GM12878 (cell line): ENCODE measurements around the gene HLA-A. TPM values are rescaled to one million over a fixed set of nuclear protein-coding genes. Genes with fewer than 3 reads are reported as not detected.
A peak's percentile ranks its signal among the peaks of the same experiment; 100 is the strongest.

Experiments
- ATAC-seq: fragments of 200-7000 bp; cut with Tn5 transposase; 3 replicates; pipeline ENCODE4 v1.9.1; 2020; ENCODE audit warnings: mild to moderate bottlenecking, moderate library complexity
- BruUV-seq: library from RNA; stranded (reverse); fragments of 400-500 nt; replicated peaks from 2 replicates; lab custom pipeline; 2021; lab: Mats Ljungman, UMichigan
- CTCF ChIA-PET: fragments of 300-600 bp; sonication (Branson Sonifier 250); formaldehyde crosslinking; extraction: SDS; loops from one replicate; lab custom pipeline; 2021; ENCODE audit warnings: inconsistent platforms; lab: Yijun Ruan, JAX
- POLR2A ChIA-PET: fragments of 350-600 bp; formaldehyde crosslinking; extraction: SDS; loops from one replicate; lab custom pipeline; 2021; ENCODE audit warnings: inconsistent platforms; lab: Charles Lee
- RAD21 ChIA-PET: fragments of 300-600 bp; sonication (Branson Sonifier 250); formaldehyde crosslinking; loops from one replicate; lab custom pipeline; 2023; ENCODE audit warnings: antibody characterized with exemption; ENCODE audit not compliant: unreplicated experiment; lab: Charles Lee
- SMC1A ChIA-PET: fragments of 300-600 bp; sonication (Branson Sonifier 250); formaldehyde crosslinking; loops from one replicate; lab custom pipeline; 2023; ENCODE audit not compliant: unreplicated experiment, uncharacterized antibody; lab: Charles Lee
- DNase-seq: peaks from one replicate; pipeline ENCODE4 v3.0.0-alpha.2; 2011; ENCODE audit warnings: low read depth, low spot score
- FAIRE-seq: peaks from 3 replicates; lab custom pipeline; 2011; peaks lifted over from hg19 to GRCh38; lab: Jason Lieb, UNC
- H2AFZ ChIP-seq: 2 replicates; pipeline ENCODE4 v1.6.0; 2011; ENCODE audit warnings: low read depth, low read length, control low read depth; ENCODE audit not compliant: control insufficient read depth
- H3K27ac ChIP-seq: 2 replicates; pipeline ENCODE4 v1.5.1; 2011; ENCODE audit warnings: control low read depth; ENCODE audit not compliant: control insufficient read depth, insufficient read depth
- H3K27me3 ChIP-seq, 2 experiments: replicated peaks in 1 of 2; 2 replicates each; pipeline versions ENCODE4 v1.6.0 to v1.6.1; 2011; ENCODE audit warnings: low read length in 1 of 2; ENCODE audit not compliant: control insufficient read depth in 2 of 2, insufficient read depth in 2 of 2
- H3K36me3 ChIP-seq, 2 experiments: 2 replicates each; pipeline ENCODE4 v1.5.1; 2011; ENCODE audit warnings: low read length in 1 of 2; ENCODE audit not compliant: control insufficient read depth in 2 of 2, insufficient read depth in 2 of 2
- H3K4me1 ChIP-seq: 2 replicates; pipeline ENCODE4 v1.6.1; 2011; ENCODE audit warnings: mild to moderate bottlenecking, low read length, moderate library complexity, mixed read lengths; ENCODE audit not compliant: control insufficient read depth, insufficient read depth
- H3K4me2 ChIP-seq: 2 replicates; pipeline ENCODE4 v1.6.0; 2011; ENCODE audit warnings: control low read depth; ENCODE audit not compliant: control insufficient read depth, insufficient read depth
- H3K4me3 ChIP-seq: fragments of 200-600 bp; sonication (generic); 2 replicates; pipeline ENCODE4 v1.5.1; 2016
- H3K79me2 ChIP-seq: 2 replicates; pipeline ENCODE4 v1.6.0; 2011; ENCODE audit warnings: low read length; ENCODE audit not compliant: control insufficient read depth, insufficient read depth
- H3K9ac ChIP-seq: 2 replicates; pipeline ENCODE4 v1.8.0; 2011; ENCODE audit warnings: low read length, control low read depth, mixed read lengths; ENCODE audit not compliant: control insufficient read depth, insufficient read depth
- H3K9me3 ChIP-seq: replicated peaks from 3 replicates; pipeline ENCODE4 v1.5.1; 2011; ENCODE audit warnings: mild to moderate bottlenecking, low read length; ENCODE audit not compliant: control insufficient read depth, insufficient read depth
- H4K20me1 ChIP-seq: 2 replicates; pipeline ENCODE4 v1.6.0; 2011; ENCODE audit not compliant: control insufficient read depth, insufficient read depth
- NFYB ChIP-seq: IDR thresholded peaks from 2 replicates; pipeline ENCODE4 v1.6.1; 2011; ENCODE audit warnings: low read depth, mild to moderate bottlenecking, low read length, improper control_type of control experiment, moderate library complexity; ENCODE audit not compliant: insufficient read depth
- WGBS: methylation state at CpG from one replicate; pipeline ENCODE4 v1.1.6; 2016; ENCODE audit warnings: low lambda C conversion rate; ENCODE audit not compliant: insufficient replicate concordance, insufficient coverage; ENCODE audit errors: missing lambda C conversion rate; 5-methylcytosine and 5-hydroxymethylcytosine counted together
- in situ Hi-C: fragments of 300-500 bp; cut with MboI; formaldehyde crosslinking; loops from 9 replicates; pipeline ENCODE4 v1.14.3; 2018; ENCODE audit warnings: mixed read lengths
- intact Hi-C: fragments of 100-400 bp; cut with micrococcal nuclease; formaldehyde crosslinking; loops from one replicate; pipeline ENCODE4 v1.14.2; 2022; ENCODE audit not compliant: unreplicated experiment
- polyA plus RNA-seq, 11 experiments: library from polyadenylated mRNA; depleted of rRNA in 4 of 11; unstranded in 6 of 11; stranded (reverse) in 5 of 11; fragments of >200 nt; fragmentation: Nextera tagmentation in 4 of 11; fragmentation: Illumina TruSeq in 1 of 11; extraction: Ambion mirVana in 4 of 11; extraction: Trizol in 1 of 11; gene quantifications; 1 replicate in 1 of 11; 2 replicates in 10 of 11; pipeline versions ENCODE4 v1.2.1 to v1.2.3, GENCODE V29; 2011 to 2016; ENCODE audit warnings: inconsistent platforms in 2 of 11, missing spikeins in 2 of 11, low read depth in 1 of 11
- total RNA-seq, 4 experiments: library from RNA; depleted of rRNA in 3 of 4; stranded (reverse); fragments of >200 nt in 3 of 4; fragmentation: Illumina TruSeq in 1 of 4; extraction: Trizol in 1 of 4; gene quantifications; 2 replicates each; pipeline versions ENCODE4 v1.2.1 to v1.2.3, GENCODE V29; 2013 to 2021
- TF ChIP-seq, protein P1 (sequence below): fragments of 450-650 bp; IDR thresholded peaks from 2 replicates; pipeline ENCODE4 v1.6.1; 2016; ENCODE audit warnings: mild to moderate bottlenecking, moderate library complexity, borderline replicate concordance

HLA-A gene
- total and polyA plus RNA-seq, 10 of the 15 experiments (the other 5 are each of a cell fraction or from before 2014, with no cell fraction given) = 129 to 1,155 (median 749) TPM

- 28% methylated on average over 3 of the region's 3 CpGs for WGBS
- H3K79me2 ChIP-seq = peaks cover 5% of the 10 kb centered on the region
- in situ Hi-C loops = no loop called here
- peak overlapping the region; percentile 74 for H3K9ac ChIP-seq
- no peaks in the 10 kb centered on the region for H3K27me3 ChIP-seq
- ATAC-seq (no peak), DNase-seq (no peak), FAIRE-seq (no peak)
- peak overlapping the region; percentile 52; the same call in 1 of the 2 replicates for H3K4me3 ChIP-seq
- H4K20me1 ChIP-seq = no peaks in the 10 kb centered on the region
- TF ChIP-seq, protein P1, sequence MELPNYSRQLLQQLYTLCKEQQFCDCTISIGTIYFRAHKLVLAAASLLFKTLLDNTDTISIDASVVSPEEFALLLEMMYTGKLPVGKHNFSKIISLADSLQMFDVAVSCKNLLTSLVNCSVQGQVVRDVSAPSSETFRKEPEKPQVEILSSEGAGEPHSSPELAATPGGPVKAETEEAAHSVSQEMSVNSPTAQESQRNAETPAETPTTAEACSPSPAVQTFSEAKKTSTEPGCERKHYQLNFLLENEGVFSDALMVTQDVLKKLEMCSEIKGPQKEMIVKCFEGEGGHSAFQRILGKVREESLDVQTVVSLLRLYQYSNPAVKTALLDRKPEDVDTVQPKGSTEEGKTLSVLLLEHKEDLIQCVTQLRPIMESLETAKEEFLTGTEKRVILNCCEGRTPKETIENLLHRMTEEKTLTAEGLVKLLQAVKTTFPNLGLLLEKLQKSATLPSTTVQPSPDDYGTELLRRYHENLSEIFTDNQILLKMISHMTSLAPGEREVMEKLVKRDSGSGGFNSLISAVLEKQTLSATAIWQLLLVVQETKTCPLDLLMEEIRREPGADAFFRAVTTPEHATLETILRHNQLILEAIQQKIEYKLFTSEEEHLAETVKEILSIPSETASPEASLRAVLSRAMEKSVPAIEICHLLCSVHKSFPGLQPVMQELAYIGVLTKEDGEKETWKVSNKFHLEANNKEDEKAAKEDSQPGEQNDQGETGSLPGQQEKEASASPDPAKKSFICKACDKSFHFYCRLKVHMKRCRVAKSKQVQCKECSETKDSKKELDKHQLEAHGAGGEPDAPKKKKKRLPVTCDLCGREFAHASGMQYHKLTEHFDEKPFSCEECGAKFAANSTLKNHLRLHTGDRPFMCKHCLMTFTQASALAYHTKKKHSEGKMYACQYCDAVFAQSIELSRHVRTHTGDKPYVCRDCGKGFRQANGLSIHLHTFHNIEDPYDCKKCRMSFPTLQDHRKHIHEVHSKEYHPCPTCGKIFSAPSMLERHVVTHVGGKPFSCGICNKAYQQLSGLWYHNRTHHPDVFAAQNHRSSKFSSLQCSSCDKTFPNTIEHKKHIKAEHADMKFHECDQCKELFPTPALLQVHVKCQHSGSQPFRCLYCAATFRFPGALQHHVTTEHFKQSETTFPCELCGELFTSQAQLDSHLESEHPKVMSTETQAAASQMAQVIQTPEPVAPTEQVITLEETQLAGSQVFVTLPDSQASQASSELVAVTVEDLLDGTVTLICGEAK = 0 out of 2 replicates have a peak, but pooled peaks have one; percentile 41
- no peak for TF ChIP-seq NFYB
- H3K36me3 ChIP-seq = no peaks in the 10 kb centered on the region
- BruUV-seq = TSS peak; percentile 86
- ChIA-PET SMC1A (interaction anchor here (0.6 to 4.3 kb wide), 16 partner anchors 12 to 249 kb away, joined by 3 to 38 read pairs (median 4); partner anchors contain the start of genes HLA-A and TRIM26), POLR2A (interaction anchor here (0.5 to 5.0 kb wide), 15 partner anchors 12 to 846 kb away, joined by 3 to 27 read pairs (median 4); partner anchors contain the start of genes HLA-A and POLR1H), CTCF (interaction anchor here (0.9 to 6.6 kb wide), 12 partner anchors 12 to 315 kb away, joined by 3 to 71 read pairs (median 8); no protein-coding TSS in a partner anchor), RAD21 (interaction anchor here (1.0 to 2.6 kb wide), 12 partner anchors 10 to 109 kb away, joined by 3 to 9 read pairs (median 4); no protein-coding TSS in a partner anchor)
- peak overlapping the region; percentile 93 for H3K27ac ChIP-seq
- no peaks in the 10 kb centered on the region for H3K9me3 ChIP-seq
- peak overlapping the region; percentile 97 for H3K4me2 ChIP-seq
- peak overlapping the region; percentile 47 for H2AFZ ChIP-seq
- intact Hi-C loops = loop anchor here (2.0 kb wide), 1 partner anchor 22 kb away; the partner anchor contains the start of gene HLA-A
- H3K4me1 ChIP-seq = peaks cover 5% of the 10 kb centered on the region; the same call in 1 of the 2 replicates
Observed at GRCh38 chr6:29964518-29964886, 22.2 kb downstream of the HLA-A start.
